K562 (cell line): ENCODE results near the gene RASGRP2. TPM values are rescaled to one million over a fixed set of nuclear protein-coding genes. Genes with fewer than 3 reads are reported as not detected.

Experiments used
- ATF7 ChIP-seq: fragments of 450-650 bp; IDR thresholded peaks from 2 replicates; pipeline ENCODE4 v1.7.1; 2014; ENCODE audit warnings: mild to moderate bottlenecking, moderate library complexity
- CBFA2T3 ChIP-seq: fragments of 450-650 bp; IDR thresholded peaks from 2 replicates; pipeline ENCODE4 v1.6.1; 2017
- CBX8 ChIP-seq: fragments of 200-600 bp; sonication (generic); IDR thresholded peaks from 2 replicates; pipeline ENCODE4 v1.6.1; 2012; ENCODE audit warnings: borderline replicate concordance, mixed run types, low read depth, mild to moderate bottlenecking, moderate library complexity, mixed read lengths, low read length, control low read depth, inconsistent platforms; ENCODE audit not compliant: poor library complexity, severe bottlenecking; ENCODE audit errors: extremely low read depth
- ETV5 ChIP-seq: sonication (generic); formaldehyde crosslinking; IDR thresholded peaks from 2 replicates; pipeline ENCODE4 v1.4.0; 2020; ENCODE audit warnings: low read depth, mild to moderate bottlenecking, missing genetic modification reagents
- GABPA ChIP-seq: fragments of 200-800 bp; sonication (Bioruptor generic); conservative IDR thresholded peaks from 2 replicates; pipeline ENCODE4 v1.6.1; 2016; ENCODE audit warnings: low read depth, missing genetic modification characterization, missing compliant biosample characterization
- PHF8 ChIP-seq: fragments of 200-600 bp; sonication (generic); IDR thresholded peaks from 2 replicates; pipeline ENCODE4 v1.6.1; 2012; ENCODE audit warnings: mixed run types, mild to moderate bottlenecking, inconsistent platforms, low read length, moderate library complexity, borderline replicate concordance
- RFX1 ChIP-seq: fragments of 450-650 bp; IDR thresholded peaks from 2 replicates; pipeline ENCODE4 v1.6.1; 2016; ENCODE audit warnings: mild to moderate bottlenecking, moderate library complexity
- TAF7 ChIP-seq: fragments of 450-650 bp; IDR thresholded peaks from 2 replicates; pipeline ENCODE4 v1.6.1; 2016; ENCODE audit warnings: missing genetic modification characterization, missing compliant biosample characterization
- polyA plus RNA-seq, 8 experiments: library from polyadenylated mRNA; depleted of rRNA in 4 of 8; stranded (reverse) in 5 of 8; unstranded in 3 of 8; fragments of >200 nt; fragmentation: Nextera tagmentation in 2 of 8; fragmentation: Illumina TruSeq in 1 of 8; extraction: Ambion mirVana in 2 of 8; extraction: Trizol in 1 of 8; gene quantifications; 2 replicates each; pipeline versions ENCODE4 v1.2.1 to v1.2.3, GENCODE V29; 2011 to 2014; ENCODE audit warnings: inconsistent platforms in 1 of 8, missing spikeins in 1 of 8
- total RNA-seq, 7 experiments: library from RNA; depleted of rRNA in 6 of 7; stranded (reverse); fragments of >200 nt in 6 of 7; fragmentation: Illumina TruSeq in 2 of 7; extraction: Trizol in 2 of 7; gene quantifications; 2 replicates each; pipeline versions ENCODE4 v1.2.1 to v1.2.3, GENCODE V29; 2011 to 2021; ENCODE audit warnings: low replicate concordance in 1 of 7
- TF ChIP-seq, protein P1 (sequence below): fragments of 200-800 bp; sonication (Bioruptor generic); IDR thresholded peaks from 2 replicates; pipeline ENCODE4 v1.6.1; 2017; ENCODE audit warnings: missing genetic modification characterization, missing compliant biosample characterization
- TF ChIP-seq, protein P2 (sequence below): sonication (generic); formaldehyde crosslinking; IDR thresholded peaks from 2 replicates; pipeline ENCODE4 v1.8.0; 2022; ENCODE audit warnings: mild to moderate bottlenecking, missing genetic modification reagents
- TF ChIP-seq, protein P3 (sequence below): fragments of 450-650 bp; IDR thresholded peaks from 2 replicates; pipeline ENCODE4 v1.6.1; 2018; ENCODE audit not compliant: partially characterized antibody
- TF ChIP-seq, protein P4 (sequence below): sonication (generic); formaldehyde crosslinking; IDR thresholded peaks from 2 replicates; pipeline ENCODE4 v1.8.0; 2022; ENCODE audit warnings: missing genetic modification reagents, mild to moderate bottlenecking, moderate library complexity, borderline replicate concordance
- TF ChIP-seq, protein P5 (sequence below): fragments of 250-450 bp; sonication (Bioruptor Pico); IDR thresholded peaks from 2 replicates; pipeline ENCODE4 v1.8.0; 2021; ENCODE audit warnings: moderate library complexity, mild to moderate bottlenecking, inconsistent platforms

Gene RASGRP2
- total and polyA plus RNA-seq, 9 of the 15 experiments (the other 6 are each of a cell fraction or from before 2014, with no cell fraction given), result 0.87 to 22.7 (median 5.5) TPM

DNA sequence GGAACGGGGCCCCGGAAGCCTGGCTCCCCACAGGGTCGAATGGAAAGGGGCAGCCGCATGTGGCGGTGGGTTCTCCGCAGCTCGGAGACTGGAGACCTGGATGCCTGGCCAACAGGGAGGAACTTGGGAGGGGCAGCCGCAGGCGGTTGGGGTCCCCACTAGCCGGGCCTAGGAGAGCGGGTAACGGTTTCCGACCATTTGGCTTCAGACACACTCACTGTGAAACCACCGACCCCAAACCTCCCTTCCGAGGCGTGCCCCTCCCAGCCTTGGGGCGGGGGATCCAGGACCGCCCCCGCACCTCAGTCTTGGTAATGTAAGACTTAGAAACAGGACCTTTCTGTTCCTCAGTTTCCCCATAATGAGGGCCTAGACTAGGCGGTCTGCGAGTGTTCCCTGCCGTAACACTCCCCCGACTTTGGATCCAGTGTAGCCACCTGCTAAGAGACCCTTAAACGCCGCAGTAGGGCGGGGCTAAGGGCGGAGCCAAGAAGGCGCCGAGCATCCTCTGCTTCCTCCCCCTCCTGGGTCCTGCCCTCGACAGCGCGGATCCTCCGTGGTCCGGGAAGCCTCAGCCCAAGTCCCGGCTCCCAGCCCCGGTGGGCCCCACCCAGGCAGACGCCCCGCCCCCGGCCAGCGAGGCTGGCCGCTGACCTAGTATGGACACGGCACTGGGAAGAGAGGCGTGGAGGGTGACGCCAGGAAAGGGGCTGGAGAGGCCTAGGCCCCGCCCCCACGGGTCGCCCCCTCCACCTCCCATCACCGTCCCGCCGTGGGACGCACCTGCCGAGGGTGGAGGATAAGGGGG lies 1.8 kb upstream of the RASGRP2 start (continued):
- TF ChIP-seq, protein P1, sequence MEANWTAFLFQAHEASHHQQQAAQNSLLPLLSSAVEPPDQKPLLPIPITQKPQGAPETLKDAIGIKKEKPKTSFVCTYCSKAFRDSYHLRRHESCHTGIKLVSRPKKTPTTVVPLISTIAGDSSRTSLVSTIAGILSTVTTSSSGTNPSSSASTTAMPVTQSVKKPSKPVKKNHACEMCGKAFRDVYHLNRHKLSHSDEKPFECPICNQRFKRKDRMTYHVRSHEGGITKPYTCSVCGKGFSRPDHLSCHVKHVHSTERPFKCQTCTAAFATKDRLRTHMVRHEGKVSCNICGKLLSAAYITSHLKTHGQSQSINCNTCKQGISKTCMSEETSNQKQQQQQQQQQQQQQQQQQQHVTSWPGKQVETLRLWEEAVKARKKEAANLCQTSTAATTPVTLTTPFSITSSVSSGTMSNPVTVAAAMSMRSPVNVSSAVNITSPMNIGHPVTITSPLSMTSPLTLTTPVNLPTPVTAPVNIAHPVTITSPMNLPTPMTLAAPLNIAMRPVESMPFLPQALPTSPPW (CRISPR knock-in tag), result peak; percentile 50
- TF ChIP-seq RFX1, result no peak
- no peak for TF ChIP-seq TAF7 (tag)
- peak; percentile 39; the same call in 1 of the 2 replicates for TF ChIP-seq PHF8
- TF ChIP-seq, protein P2, sequence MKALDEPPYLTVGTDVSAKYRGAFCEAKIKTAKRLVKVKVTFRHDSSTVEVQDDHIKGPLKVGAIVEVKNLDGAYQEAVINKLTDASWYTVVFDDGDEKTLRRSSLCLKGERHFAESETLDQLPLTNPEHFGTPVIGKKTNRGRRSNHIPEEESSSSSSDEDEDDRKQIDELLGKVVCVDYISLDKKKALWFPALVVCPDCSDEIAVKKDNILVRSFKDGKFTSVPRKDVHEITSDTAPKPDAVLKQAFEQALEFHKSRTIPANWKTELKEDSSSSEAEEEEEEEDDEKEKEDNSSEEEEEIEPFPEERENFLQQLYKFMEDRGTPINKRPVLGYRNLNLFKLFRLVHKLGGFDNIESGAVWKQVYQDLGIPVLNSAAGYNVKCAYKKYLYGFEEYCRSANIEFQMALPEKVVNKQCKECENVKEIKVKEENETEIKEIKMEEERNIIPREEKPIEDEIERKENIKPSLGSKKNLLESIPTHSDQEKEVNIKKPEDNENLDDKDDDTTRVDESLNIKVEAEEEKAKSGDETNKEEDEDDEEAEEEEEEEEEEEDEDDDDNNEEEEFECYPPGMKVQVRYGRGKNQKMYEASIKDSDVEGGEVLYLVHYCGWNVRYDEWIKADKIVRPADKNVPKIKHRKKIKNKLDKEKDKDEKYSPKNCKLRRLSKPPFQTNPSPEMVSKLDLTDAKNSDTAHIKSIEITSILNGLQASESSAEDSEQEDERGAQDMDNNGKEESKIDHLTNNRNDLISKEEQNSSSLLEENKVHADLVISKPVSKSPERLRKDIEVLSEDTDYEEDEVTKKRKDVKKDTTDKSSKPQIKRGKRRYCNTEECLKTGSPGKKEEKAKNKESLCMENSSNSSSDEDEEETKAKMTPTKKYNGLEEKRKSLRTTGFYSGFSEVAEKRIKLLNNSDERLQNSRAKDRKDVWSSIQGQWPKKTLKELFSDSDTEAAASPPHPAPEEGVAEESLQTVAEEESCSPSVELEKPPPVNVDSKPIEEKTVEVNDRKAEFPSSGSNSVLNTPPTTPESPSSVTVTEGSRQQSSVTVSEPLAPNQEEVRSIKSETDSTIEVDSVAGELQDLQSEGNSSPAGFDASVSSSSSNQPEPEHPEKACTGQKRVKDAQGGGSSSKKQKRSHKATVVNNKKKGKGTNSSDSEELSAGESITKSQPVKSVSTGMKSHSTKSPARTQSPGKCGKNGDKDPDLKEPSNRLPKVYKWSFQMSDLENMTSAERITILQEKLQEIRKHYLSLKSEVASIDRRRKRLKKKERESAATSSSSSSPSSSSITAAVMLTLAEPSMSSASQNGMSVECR (CRISPR knock-in tag), result no peak
- no peak for TF ChIP-seq ETV5
- TF ChIP-seq CBX8, result no peak
- TF ChIP-seq, protein P3, sequence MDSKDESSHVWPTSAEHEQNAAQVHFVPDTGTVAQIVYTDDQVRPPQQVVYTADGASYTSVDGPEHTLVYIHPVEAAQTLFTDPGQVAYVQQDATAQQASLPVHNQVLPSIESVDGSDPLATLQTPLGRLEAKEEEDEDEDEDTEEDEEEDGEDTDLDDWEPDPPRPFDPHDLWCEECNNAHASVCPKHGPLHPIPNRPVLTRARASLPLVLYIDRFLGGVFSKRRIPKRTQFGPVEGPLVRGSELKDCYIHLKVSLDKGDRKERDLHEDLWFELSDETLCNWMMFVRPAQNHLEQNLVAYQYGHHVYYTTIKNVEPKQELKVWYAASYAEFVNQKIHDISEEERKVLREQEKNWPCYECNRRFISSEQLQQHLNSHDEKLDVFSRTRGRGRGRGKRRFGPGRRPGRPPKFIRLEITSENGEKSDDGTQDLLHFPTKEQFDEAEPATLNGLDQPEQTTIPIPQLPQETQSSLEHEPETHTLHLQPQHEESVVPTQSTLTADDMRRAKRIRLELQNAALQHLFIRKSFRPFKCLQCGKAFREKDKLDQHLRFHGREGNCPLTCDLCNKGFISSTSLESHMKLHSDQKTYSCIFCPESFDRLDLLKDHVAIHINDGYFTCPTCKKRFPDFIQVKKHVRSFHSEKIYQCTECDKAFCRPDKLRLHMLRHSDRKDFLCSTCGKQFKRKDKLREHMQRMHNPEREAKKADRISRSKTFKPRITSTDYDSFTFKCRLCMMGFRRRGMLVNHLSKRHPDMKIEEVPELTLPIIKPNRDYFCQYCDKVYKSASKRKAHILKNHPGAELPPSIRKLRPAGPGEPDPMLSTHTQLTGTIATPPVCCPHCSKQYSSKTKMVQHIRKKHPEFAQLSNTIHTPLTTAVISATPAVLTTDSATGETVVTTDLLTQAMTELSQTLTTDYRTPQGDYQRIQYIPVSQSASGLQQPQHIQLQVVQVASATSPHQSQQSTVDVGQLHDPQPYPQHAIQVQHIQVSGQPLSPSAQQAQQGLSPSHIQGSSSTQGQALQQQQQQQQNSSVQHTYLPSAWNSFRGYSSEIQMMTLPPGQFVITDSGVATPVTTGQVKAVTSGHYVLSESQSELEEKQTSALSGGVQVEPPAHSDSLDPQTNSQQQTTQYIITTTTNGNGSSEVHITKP, result no peak
- TF ChIP-seq, protein P4, sequence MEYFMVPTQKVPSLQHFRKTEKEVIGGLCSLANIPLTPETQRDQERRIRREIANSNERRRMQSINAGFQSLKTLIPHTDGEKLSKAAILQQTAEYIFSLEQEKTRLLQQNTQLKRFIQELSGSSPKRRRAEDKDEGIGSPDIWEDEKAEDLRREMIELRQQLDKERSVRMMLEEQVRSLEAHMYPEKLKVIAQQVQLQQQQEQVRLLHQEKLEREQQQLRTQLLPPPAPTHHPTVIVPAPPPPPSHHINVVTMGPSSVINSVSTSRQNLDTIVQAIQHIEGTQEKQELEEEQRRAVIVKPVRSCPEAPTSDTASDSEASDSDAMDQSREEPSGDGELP (CRISPR knock-in tag), result peak; percentile 21; the same call in 1 of the 2 replicates
- TF ChIP-seq, protein P5, sequence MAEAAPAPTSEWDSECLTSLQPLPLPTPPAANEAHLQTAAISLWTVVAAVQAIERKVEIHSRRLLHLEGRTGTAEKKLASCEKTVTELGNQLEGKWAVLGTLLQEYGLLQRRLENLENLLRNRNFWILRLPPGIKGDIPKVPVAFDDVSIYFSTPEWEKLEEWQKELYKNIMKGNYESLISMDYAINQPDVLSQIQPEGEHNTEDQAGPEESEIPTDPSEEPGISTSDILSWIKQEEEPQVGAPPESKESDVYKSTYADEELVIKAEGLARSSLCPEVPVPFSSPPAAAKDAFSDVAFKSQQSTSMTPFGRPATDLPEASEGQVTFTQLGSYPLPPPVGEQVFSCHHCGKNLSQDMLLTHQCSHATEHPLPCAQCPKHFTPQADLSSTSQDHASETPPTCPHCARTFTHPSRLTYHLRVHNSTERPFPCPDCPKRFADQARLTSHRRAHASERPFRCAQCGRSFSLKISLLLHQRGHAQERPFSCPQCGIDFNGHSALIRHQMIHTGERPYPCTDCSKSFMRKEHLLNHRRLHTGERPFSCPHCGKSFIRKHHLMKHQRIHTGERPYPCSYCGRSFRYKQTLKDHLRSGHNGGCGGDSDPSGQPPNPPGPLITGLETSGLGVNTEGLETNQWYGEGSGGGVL (CRISPR knock-in tag), result no peak
- no peak for TF ChIP-seq GABPA (tag)
- peak; percentile 42; the same call in 1 of the 2 replicates for TF ChIP-seq ATF7
- no peak for TF ChIP-seq CBFA2T3
